ACC112 (cell line): Measurements from ENCODE around the gene TAC3.
"Not testable (repeated sequence)": the region's sequence is repeated elsewhere in the genome, so short reads cannot be mapped to it uniquely, and the experiment has no call there.

ENCODE experiments used
- H2AFZ ChIP-seq: fragments of 200-600 bp; sonication (generic); one replicate; pipeline ENCODE4 v1.6.0; 2017; ENCODE audit warnings: antibody characterized with exemption, low read length; ENCODE audit not compliant: unreplicated experiment
- H3K27ac ChIP-seq: fragments of 200-600 bp; sonication (generic); 2 replicates; pipeline ENCODE4 v1.5.1; 2014; ENCODE audit warnings: low read depth, mild to moderate bottlenecking, antibody characterized with exemption, low read length, moderate library complexity
- H3K27me3 ChIP-seq: fragments of 200-600 bp; sonication (generic); 2 replicates; pipeline ENCODE4 v1.6.1; 2014; ENCODE audit warnings: mild to moderate bottlenecking, antibody characterized with exemption, low read length, moderate library complexity, mixed read lengths; ENCODE audit not compliant: insufficient read depth
- H3K36me3 ChIP-seq: fragments of 200-600 bp; sonication (generic); 2 replicates; pipeline ENCODE4 v1.6.1; 2016; ENCODE audit warnings: mild to moderate bottlenecking, antibody characterized with exemption, low read length, moderate library complexity, mixed read lengths; ENCODE audit not compliant: insufficient read depth
- H3K4me1 ChIP-seq: fragments of 200-600 bp; sonication (generic); one replicate; pipeline ENCODE4 v1.6.1; 2016; ENCODE audit warnings: low read length, mixed read lengths; ENCODE audit not compliant: insufficient read depth, unreplicated experiment, control insufficient read depth
- H3K4me3 ChIP-seq: fragments of 200-600 bp; sonication (generic); 2 replicates; pipeline ENCODE4 v1.5.1; 2014; ENCODE audit warnings: mild to moderate bottlenecking, low read depth, low read length
- H3K79me2 ChIP-seq: fragments of 200-600 bp; sonication (generic); one replicate; pipeline ENCODE4 v1.6.0; 2016; ENCODE audit warnings: low read length; ENCODE audit not compliant: control insufficient read depth, unreplicated experiment, insufficient read depth

TAC3 gene

GRCh38 chr12:57016348-57016747 is at the start of gene TAC3:
Gene TAC3, minus strand, starts transcription at chr12:57016529. Its CDS starts 732 bp downstream, at chr12:57015797.
- no peak within 1 kb of the TSS for H3K27ac ChIP-seq
- peaks cover 48% of the 10 kb centered on the region for H3K27me3 ChIP-seq
- no peak within 1 kb of the TSS for H2AFZ ChIP-seq
- no peaks in the 10 kb centered on the region for H3K4me1 ChIP-seq
- H3K36me3 ChIP-seq: no peaks in the 10 kb centered on the region
- no peak within 1 kb of the TSS for H3K4me3 ChIP-seq
- H3K79me2 ChIP-seq: no peaks in the 10 kb centered on the region

GRCh38 chr12:57063991-57064685 is 47.8 kb upstream of the TAC3 start:
- H3K4me3 ChIP-seq: peak overlapping the region; percentile 27; the same call in 1 of the 2 replicates
- H3K79me2 ChIP-seq: no peaks in the 10 kb centered on the region
- peaks cover 30% of the 10 kb centered on the region for H3K36me3 ChIP-seq
- no peak overlapping the region for H2AFZ ChIP-seq
- peak overlapping the region; percentile 67 for H3K27ac ChIP-seq
- H3K4me1 ChIP-seq: peaks cover 19% of the 10 kb centered on the region
- no peaks in the 10 kb centered on the region for H3K27me3 ChIP-seq

DNA sequence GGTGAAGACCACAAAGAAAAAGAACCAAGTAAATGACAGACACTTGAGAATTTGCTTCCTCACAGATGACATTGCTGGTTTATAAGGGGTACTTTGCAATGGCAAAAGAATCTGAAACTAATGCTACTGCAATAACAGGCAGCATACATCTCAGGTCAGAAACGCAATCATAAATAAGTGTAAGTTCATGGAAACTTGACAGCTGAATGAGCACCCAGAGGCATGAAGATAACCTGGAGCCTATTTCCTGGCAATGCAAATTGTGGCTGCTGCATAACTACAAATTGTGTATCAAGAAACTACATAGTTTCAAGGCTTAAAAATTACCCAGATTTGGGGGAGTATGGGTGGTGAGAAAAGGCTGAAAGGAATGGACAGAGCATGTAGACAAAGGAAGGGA is 42.1 kb upstream of the TAC3 start:
- no peak overlapping the region for H3K27ac ChIP-seq
- no peaks in the 10 kb centered on the region for H3K4me1 ChIP-seq
- peaks cover 44% of the 10 kb centered on the region for H3K36me3 ChIP-seq
- H2AFZ ChIP-seq: no peak overlapping the region
- H3K4me3 ChIP-seq: no peak overlapping the region
- H3K27me3 ChIP-seq: no peaks in the 10 kb centered on the region
- H3K79me2 ChIP-seq: no peaks in the 10 kb centered on the region

- no peak overlapping the region for H3K27ac ChIP-seq
- H3K4me1 ChIP-seq: no peaks in the 10 kb centered on the region
- H3K27me3 ChIP-seq: no peaks in the 10 kb centered on the region
- peaks cover 40% of the 10 kb centered on the region for H3K36me3 ChIP-seq
- no peaks in the 10 kb centered on the region for H3K79me2 ChIP-seq
- H2AFZ ChIP-seq: no peak overlapping the region
- H3K4me3 ChIP-seq: no peak overlapping the region
Measured at GRCh38 chr12:57057067-57057751, 40.9 kb upstream of the TAC3 start.

GRCh38 chr12:57055824-57056223 is 39.5 kb upstream of the TAC3 start:
- Histone ChIP-seq H3K36me3 (peaks cover 40% of the 10 kb centered on the region), H3K4me1 (no peaks in the 10 kb centered on the region), H3K79me2 (no peaks in the 10 kb centered on the region), H3K4me3 (no peak overlapping the region), H2AFZ (no peak overlapping the region), H3K27ac (no peak overlapping the region), H3K27me3 (no peaks in the 10 kb centered on the region)

- H3K27ac ChIP-seq, H2AFZ ChIP-seq, H3K4me3 ChIP-seq, H3K79me2 ChIP-seq, H3K27me3 ChIP-seq, H3K4me1 ChIP-seq: not testable (repeated sequence)
- peaks cover 23% of the 10 kb centered on the region for H3K36me3 ChIP-seq
Measured at GRCh38 chr12:57053901-57054300, 37.6 kb upstream of the TAC3 start.

- peaks cover 15% of the 10 kb centered on the region for H3K36me3 ChIP-seq
- H3K4me3 ChIP-seq, H3K27ac ChIP-seq: not testable (repeated sequence)
Measured at GRCh38 chr12:57053146-57053545, 36.8 kb upstream of the TAC3 start.

DNA sequence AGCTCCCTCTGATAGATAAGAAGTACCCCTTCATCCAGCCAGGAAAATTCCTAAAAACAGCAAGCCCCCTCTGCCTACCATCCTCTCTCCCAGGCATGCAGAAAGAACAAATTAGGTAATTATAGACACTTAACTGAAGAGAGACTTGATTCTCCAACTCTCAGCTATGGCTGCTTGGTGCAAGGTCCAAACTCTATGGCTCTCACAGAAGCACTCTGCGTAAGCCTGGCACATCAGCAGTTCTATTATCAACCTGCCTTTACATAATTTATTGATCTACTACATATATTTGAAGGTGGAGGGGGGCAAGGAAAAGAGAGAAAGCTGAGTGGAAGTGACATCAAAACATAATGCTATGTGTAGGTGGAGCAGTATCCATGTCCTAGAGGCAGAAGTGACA is 34.7 kb upstream of the TAC3 start:
- H3K4me3 ChIP-seq: no peak overlapping the region
- 0 out of 2 replicates have a peak, but pooled peaks cover 2% of the 10 kb centered on the region for H3K36me3 ChIP-seq
- peaks cover 24% of the 10 kb centered on the region for H3K27me3 ChIP-seq
- peaks cover 9% of the 10 kb centered on the region for H3K4me1 ChIP-seq
- H3K79me2 ChIP-seq: no peaks in the 10 kb centered on the region
- H2AFZ ChIP-seq: no peak overlapping the region
- no peak overlapping the region for H3K27ac ChIP-seq

More at GRCh38 chr12:57053146-57053545, 36.8 kb upstream of the TAC3 start:
- peaks cover 12% of the 10 kb centered on the region; the same call in 1 of the 2 replicates for H3K27me3 ChIP-seq
- H3K4me1 ChIP-seq, H3K79me2 ChIP-seq, H2AFZ ChIP-seq: not testable (repeated sequence)

GRCh38 chr12:57049890-57050289 is 33.6 kb upstream of the TAC3 start, which contains the start of gene MYO1A:
Gene MYO1A, minus strand, starts transcription at chr12:57050129. Its CDS starts 1,806 bp downstream, at chr12:57048323.
- peaks cover 35% of the 10 kb centered on the region for H3K27me3 ChIP-seq
- H2AFZ ChIP-seq: no peak within 1 kb of the TSS
- no peak within 1 kb of the TSS for H3K4me3 ChIP-seq
- H3K36me3 ChIP-seq: no peaks in the 10 kb centered on the region
- H3K79me2 ChIP-seq: no peaks in the 10 kb centered on the region
- peaks cover 9% of the 10 kb centered on the region for H3K4me1 ChIP-seq
- H3K27ac ChIP-seq: no peak within 1 kb of the TSS

GRCh38 chr12:57049119-57049446 is 32.8 kb upstream of the TAC3 start:
- H3K27ac ChIP-seq: no peak overlapping the region
- peaks cover 9% of the 10 kb centered on the region for H3K4me1 ChIP-seq
- no peaks in the 10 kb centered on the region for H3K79me2 ChIP-seq
- peaks cover 44% of the 10 kb centered on the region for H3K27me3 ChIP-seq
- H2AFZ ChIP-seq: no peak overlapping the region
- H3K4me3 ChIP-seq: no peak overlapping the region
- H3K36me3 ChIP-seq: no peaks in the 10 kb centered on the region
